ENCODE data around the gene PINK1.

DNA sequence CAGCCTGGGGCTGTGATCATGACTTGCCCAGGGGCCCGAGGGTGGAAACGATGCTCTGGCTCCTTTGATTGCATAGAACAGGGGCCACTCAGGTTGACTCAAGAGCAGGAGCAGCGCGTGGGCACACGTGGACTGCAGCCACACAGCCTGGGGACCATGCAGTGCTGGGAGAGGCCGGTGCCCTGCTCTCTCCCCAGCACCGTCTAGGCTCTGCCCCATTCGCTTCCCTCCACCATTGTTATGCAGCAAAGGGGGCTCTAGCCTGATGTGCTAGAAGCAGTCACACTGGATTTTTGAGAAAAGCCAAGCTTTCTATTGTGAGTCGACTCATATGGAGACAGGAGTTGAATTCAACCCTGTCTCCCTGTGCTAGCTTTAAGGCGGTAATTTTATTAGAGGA lies 8.7 kb downstream of the PINK1 start:
- TF ChIP-seq, protein P1, sequence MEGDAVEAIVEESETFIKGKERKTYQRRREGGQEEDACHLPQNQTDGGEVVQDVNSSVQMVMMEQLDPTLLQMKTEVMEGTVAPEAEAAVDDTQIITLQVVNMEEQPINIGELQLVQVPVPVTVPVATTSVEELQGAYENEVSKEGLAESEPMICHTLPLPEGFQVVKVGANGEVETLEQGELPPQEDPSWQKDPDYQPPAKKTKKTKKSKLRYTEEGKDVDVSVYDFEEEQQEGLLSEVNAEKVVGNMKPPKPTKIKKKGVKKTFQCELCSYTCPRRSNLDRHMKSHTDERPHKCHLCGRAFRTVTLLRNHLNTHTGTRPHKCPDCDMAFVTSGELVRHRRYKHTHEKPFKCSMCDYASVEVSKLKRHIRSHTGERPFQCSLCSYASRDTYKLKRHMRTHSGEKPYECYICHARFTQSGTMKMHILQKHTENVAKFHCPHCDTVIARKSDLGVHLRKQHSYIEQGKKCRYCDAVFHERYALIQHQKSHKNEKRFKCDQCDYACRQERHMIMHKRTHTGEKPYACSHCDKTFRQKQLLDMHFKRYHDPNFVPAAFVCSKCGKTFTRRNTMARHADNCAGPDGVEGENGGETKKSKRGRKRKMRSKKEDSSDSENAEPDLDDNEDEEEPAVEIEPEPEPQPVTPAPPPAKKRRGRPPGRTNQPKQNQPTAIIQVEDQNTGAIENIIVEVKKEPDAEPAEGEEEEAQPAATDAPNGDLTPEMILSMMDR (IDR thresholded peaks at IDR 0.05) = no peak
- no peak for TF ChIP-seq POLR2A (IDR thresholded peaks at IDR 0.05)

Measured in lower leg skin (tissue), 3 donors.